Aorta (tissue), 5 donors: ENCODE results near the gene MITD1. TPM values are rescaled to one million over a fixed set of nuclear protein-coding genes. Genes with fewer than 3 reads are reported as not detected.
"Not testable (repeated sequence)": the region's sequence is repeated elsewhere in the genome, so short reads cannot be mapped to it uniquely, and the experiment has no call there.

Experiments used
- ATAC-seq: fragments of 200-7000 bp; cut with Tn5 transposase; one replicate; pipeline ENCODE4 v1.9.1; 2022; ENCODE audit warnings: moderate library complexity; ENCODE audit not compliant: low FRiP score
- DNase-seq, 2 donors: peaks; one replicate each; pipeline ENCODE4 v3.0.0-alpha.2; 2020
- H3K27ac ChIP-seq, 2 donors: one replicate each; pipeline ENCODE4 v1.5.1; 2013; ENCODE audit warnings: low read length in 2 of 2, mild to moderate bottlenecking in 2 of 2, moderate library complexity in 2 of 2, control low read depth in 1 of 2, inconsistent platforms in 1 of 2, low read depth in 1 of 2
- H3K27me3 ChIP-seq, 2 donors: one replicate each; pipeline ENCODE4 v1.6.1; 2013; ENCODE audit warnings: control low read depth in 1 of 2, low read length in 1 of 2, mild to moderate bottlenecking in 1 of 2, moderate library complexity in 1 of 2; ENCODE audit not compliant: insufficient read depth in 2 of 2, control insufficient read depth in 1 of 2
- H3K36me3 ChIP-seq, 2 donors: one replicate each; pipeline ENCODE4 v1.6.1; 2013; ENCODE audit warnings: control low read depth in 1 of 2, low read length in 1 of 2, mild to moderate bottlenecking in 1 of 2; ENCODE audit not compliant: insufficient read depth in 2 of 2, control insufficient read depth in 1 of 2
- H3K4me1 ChIP-seq, 2 donors: one replicate each; pipeline ENCODE4 v1.6.1; 2013; ENCODE audit warnings: low read length in 2 of 2, control low read depth in 1 of 2, mild to moderate bottlenecking in 1 of 2, moderate library complexity in 1 of 2; ENCODE audit not compliant: insufficient read depth in 2 of 2, control insufficient read depth in 1 of 2
- H3K4me3 ChIP-seq, 2 donors: one replicate each; pipeline ENCODE4 v1.5.1; 2013; ENCODE audit warnings: low read length in 2 of 2, control low read depth in 1 of 2, mild to moderate bottlenecking in 1 of 2
- H3K9me3 ChIP-seq: one replicate; pipeline ENCODE4 v1.6.1; 2013; ENCODE audit warnings: mild to moderate bottlenecking, low read length; ENCODE audit not compliant: control insufficient read depth
- WGBS, 2 donors: extraction: QIAGEN DNeasy Blood & Tissue Kit; methylation state at CpG; one replicate each; pipeline ENCODE4 v1.1.7; 2013; 5-methylcytosine and 5-hydroxymethylcytosine counted together
- intact Hi-C, 2 donors: fragments of 100-400 bp; cut with DNase I; formaldehyde crosslinking; loops; one replicate each; pipeline versions ENCODE4 v1.14.2 to v1.15.0; 2022
- polyA plus RNA-seq, 2 donors: library from polyadenylated mRNA; stranded (reverse); fragments of 200-250 nt; gene quantifications; one replicate each; pipeline ENCODE4 v1.2.3, GENCODE V29; 2013
- total RNA-seq, 2 donors: library from RNA; stranded (reverse); fragmentation: NEBNext Ultra II Directional; extraction: Animal tissue kit (Norgen Biotek cat#: 25700); gene quantifications; one replicate each; pipeline ENCODE4 v1.2.1, GENCODE V29; 2021
- donor health status: healthy with polysubstance abuse.
- donor health status: Bipolar disorder and iron deficiency.
- donor health status: DM: no; HTN: no; CAD: no.
- donor health status: DM: no; HTN: no; CAD: no.
- donor health status: DM: yes; HTN: yes; CAD: no.

Gene MITD1
- total and polyA plus RNA-seq, 4 donors = 20.2 to 40.7 (median 25.7) TPM

DNA sequence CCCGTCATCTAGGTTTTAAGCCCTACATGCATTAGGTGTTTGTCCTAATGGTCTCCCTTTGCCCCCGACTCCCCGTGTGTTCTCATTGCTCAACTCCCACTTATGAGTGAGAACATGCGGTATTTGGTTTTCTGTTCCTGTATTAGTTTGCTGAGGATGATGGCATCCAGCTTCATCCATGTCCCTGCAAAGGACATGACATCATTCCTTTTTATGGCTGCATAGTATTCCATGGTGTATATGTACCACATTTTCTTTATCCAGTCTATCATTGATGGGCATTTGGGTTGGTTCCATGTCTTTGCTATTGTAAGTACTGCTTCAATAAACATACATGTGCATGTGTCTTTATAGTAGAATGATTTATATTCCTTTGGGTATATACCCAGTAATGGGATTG is 11.5 kb upstream of the MITD1 start:
- H3K9me3 ChIP-seq, H3K27ac ChIP-seq, H3K36me3 ChIP-seq, intact Hi-C loops, H3K4me1 ChIP-seq, H3K4me3 ChIP-seq, ATAC-seq, DNase-seq, H3K27me3 ChIP-seq: not testable (repeated sequence)
- WGBS, 2 donors = 95 to 98% methylated on average over 4 of the region's 4 CpGs

DNA sequence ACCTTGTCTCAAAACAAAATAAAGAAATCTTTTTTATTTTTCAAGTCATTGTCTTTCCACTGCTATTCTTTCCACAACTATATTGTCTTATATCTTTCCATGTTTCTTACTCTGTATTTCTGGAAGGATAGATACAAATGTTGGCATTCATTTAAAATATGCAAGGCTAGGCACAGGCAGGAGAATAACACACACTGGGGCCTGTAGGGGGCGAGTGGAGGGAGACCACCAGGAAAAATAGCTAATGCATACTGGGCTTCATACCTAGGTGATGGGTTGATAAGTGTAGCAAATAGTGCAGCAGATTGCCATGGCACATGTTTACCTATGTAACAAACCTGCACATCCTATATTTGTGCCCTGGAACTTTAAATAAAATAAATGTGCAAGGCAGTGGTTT is 9.7 kb upstream of the MITD1 start:
- H3K4me1 ChIP-seq = no peaks in the 10 kb centered on the region
- H3K36me3 ChIP-seq = peaks cover 2 to 4% of the 10 kb centered on the region in 2 donors
- no peak overlapping the region for H3K27ac ChIP-seq
- DNase-seq (no peak), ATAC-seq (no peak)
- no peaks in the 10 kb centered on the region for H3K27me3 ChIP-seq
- 77 to 80% methylated on average over 1 of the region's 1 CpG for WGBS, 2 donors
- no peaks in the 10 kb centered on the region for H3K9me3 ChIP-seq
- no peak overlapping the region for H3K4me3 ChIP-seq
- intact Hi-C loops = no loop called here

DNA sequence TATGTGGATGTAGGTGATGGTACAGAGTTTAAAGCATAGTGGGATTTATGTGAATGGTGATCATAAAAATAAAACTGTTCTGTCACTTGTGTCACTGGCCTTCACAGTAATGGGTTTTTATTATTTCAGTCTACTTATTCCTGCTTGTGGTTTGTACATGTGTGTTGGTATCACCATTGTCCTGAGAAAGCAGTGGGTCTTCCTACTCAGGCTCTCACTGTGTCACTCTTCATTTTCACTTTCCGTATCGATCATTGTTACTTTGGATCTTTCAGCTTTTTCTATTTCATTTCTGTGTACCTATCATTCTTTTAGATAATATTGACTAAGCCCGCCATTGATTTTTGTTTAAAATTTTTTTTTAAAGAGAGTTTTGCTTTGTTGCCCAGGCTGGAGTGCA is 7.5 kb upstream of the MITD1 start:
- no peaks in the 10 kb centered on the region for H3K9me3 ChIP-seq
- ATAC-seq (no peak), DNase-seq (no peak)
- 96 to 97% methylated on average over 3 of the region's 3 CpGs for WGBS, 2 donors
- peaks cover 0 to 2% of the 10 kb centered on the region in 2 donors for H3K36me3 ChIP-seq
- H3K4me1 ChIP-seq = no peaks in the 10 kb centered on the region
- H3K4me3 ChIP-seq = no peak overlapping the region
- intact Hi-C loops = loop anchor here in 1 of 2 donors (10.0 kb wide), 1 partner anchor 136 kb away; no protein-coding TSS in a partner anchor
- no peaks in the 10 kb centered on the region for H3K27me3 ChIP-seq
- H3K27ac ChIP-seq = no peak overlapping the region

DNA sequence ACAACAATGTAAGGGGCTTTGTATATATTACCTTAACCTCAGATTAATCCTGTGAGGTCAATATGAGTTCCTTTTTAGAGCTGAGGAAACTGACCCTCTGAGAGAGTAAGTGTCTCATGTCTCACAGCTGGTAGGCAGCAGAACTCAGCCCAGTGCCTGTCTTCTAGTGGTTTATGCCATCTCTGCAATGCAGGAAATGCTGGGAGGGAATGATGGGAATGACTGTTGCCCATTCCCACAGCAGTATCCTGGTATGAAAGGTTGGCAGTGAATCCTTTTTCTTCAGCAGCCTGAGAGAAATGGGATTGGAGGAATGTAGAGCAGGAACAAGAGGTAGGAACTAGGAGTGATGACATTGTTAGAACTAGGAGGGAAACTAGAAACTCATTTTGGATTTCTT is 6.2 kb upstream of the MITD1 start:
- DNase-seq = no peak
- H3K27ac ChIP-seq = no peak overlapping the region
- H3K4me1 ChIP-seq = peaks cover 0 to 2% of the 10 kb centered on the region in 2 donors
- peaks cover 0 to 2% of the 10 kb centered on the region in 2 donors for H3K36me3 ChIP-seq
- no peak for ATAC-seq
- no peak overlapping the region for H3K4me3 ChIP-seq
- intact Hi-C loops = loop anchor here in 1 of 2 donors (10.0 kb wide), 1 partner anchor 138 kb away; no protein-coding TSS in a partner anchor
- no peaks in the 10 kb centered on the region for H3K27me3 ChIP-seq
- H3K9me3 ChIP-seq = no peaks in the 10 kb centered on the region

DNA sequence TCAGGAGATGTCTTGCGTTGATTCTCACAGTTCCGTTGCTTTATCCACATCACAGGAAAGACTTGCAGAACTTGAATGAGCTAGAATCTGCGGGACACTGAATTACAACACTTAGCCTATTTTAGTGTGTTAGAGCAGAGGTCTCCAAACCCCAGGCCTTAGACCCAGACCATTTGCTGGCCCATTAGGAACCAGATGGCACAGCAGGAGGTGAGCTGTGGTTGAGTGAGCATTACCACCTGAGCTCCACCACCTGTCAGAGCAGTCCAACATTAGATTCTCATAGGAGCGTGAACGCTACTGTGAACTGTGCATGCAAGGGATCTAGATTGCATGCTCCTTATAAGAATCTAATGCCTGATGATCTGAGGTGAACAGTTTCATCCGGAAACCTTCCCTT is 4.0 kb upstream of the MITD1 start:
- Histone ChIP-seq H3K9me3 (no peaks in the 10 kb centered on the region), H3K27ac (no peak overlapping the region), H3K27me3 (no peaks in the 10 kb centered on the region), H3K4me1 (peaks cover 0 to 5% of the 10 kb centered on the region in 2 donors), H3K4me3 (no peak overlapping the region), H3K36me3 (peaks cover 0 to 2% of the 10 kb centered on the region in 2 donors)
- ATAC-seq (no peak), DNase-seq (no peak)
- 60 to 63% methylated on average over 6 of the region's 6 CpGs for WGBS, 2 donors
- intact Hi-C loops = loop anchor here (5.0 to 10.0 kb wide), 3 partner anchors 140 to 307 kb away; partner anchors contain the start of genes EIF5B (in 1 of the 2), REV1 (in 1 of the 2) and TXNDC9 (in 1 of the 2)

DNA sequence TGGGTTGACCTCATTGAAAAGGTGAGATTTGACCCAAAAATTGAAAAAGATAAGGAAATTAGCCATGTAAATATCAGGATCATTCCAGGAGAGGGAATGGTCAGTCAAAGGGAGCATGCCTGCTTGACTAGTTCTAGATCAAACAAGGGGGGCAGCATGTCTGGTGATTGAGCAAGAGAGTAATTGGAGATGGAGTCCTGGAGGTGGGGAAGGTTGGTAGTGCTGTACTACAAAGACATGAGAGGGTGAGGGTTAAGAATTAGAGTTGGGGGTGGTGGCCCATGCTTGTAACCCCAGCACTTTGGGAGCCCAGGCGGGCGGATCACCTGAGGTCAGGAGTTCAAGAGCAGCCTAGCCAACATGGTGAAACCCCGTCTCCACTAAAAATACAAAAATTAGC is 2.2 kb upstream of the MITD1 start:
- no peaks in the 10 kb centered on the region for H3K27me3 ChIP-seq
- 89 to 98% methylated on average over 3 of the region's 3 CpGs for whole genome bisulfite sequencing, 2 donors
- peaks cover 0 to 2% of the 10 kb centered on the region in 2 donors for H3K36me3 ChIP-seq
- peaks cover 0 to 5% of the 10 kb centered on the region in 2 donors for H3K4me1 ChIP-seq
- no peaks in the 10 kb centered on the region for H3K9me3 ChIP-seq
- H3K27ac ChIP-seq = no peak overlapping the region
- no peak for ATAC-seq
- no peak overlapping the region for H3K4me3 ChIP-seq
- intact Hi-C loops = loop anchor here (5.0 to 10.0 kb wide), 3 partner anchors 142 to 309 kb away; partner anchors contain the start of genes EIF5B (in 1 of the 2), REV1 (in 1 of the 2) and TXNDC9 (in 1 of the 2)
- DNase-seq = no peak

DNA sequence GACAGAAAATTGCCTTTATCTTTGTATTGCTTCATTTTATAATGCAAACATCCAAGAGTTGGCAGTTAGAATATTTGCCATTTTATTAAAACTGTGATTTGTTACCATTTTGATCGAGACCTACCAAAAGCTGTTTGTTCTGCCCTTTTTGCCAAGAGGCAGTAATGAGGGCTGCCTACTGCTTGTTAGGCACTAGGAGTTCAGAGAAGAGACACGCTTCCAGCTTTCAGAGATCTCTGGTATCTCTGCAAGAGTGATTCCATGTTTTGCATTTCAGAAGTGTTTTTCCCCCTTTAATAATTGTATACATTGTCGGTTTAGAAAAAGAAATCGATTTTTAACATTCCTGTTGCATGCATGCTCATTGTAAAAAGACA is 754 bp upstream of the MITD1 start:
- DNase-seq = no peak
- H3K27ac ChIP-seq = no peak overlapping the region
- H3K4me1 ChIP-seq = peaks cover 0 to 5% of the 10 kb centered on the region in 2 donors

DNA sequence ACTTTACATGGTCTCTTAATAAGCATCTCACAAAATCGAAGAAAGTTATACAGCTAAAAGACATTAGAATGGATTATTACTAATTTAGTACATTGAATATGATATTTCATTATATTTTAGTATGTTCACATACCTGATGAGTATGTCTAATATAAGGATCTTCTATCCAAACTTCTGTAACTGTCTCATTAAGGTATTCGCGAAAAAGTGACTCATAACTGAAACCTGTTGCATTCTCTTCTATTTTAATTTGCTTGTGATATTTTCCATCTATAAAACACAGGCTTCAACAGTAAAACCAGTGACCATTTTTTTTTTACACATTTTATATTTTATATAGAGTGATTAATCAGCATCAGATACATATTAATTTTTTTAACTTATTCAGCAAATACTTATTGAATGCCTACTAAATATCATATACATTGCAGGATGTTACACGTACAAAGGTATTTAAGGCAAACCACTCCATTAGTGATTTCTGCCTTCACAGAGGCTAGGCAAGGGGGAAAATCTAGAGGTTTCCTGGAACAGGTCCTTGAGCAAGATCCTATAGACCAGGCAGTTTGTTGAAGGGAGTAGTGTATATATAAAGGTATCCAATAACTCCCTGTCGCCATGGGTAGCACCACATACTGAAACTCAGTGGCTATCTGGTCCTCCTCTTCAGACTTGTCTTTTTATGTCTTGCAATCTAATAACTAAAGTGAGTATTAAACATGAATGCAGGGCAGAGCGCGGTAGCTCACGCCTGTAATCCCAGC is 9.3 kb downstream of the MITD1 start:
- Histone ChIP-seq H3K4me1 (no peaks in the 10 kb centered on the region), H3K27ac (no peak overlapping the region), H3K4me3 (no peak overlapping the region), H3K27me3 (no peaks in the 10 kb centered on the region), H3K36me3 (peaks cover 0 to 3% of the 10 kb centered on the region in 2 donors), H3K9me3 (no peaks in the 10 kb centered on the region)
- 95 to 96% methylated on average over 8 of the region's 8 CpGs for WGBS, 2 donors
- DNase-seq (no peak), ATAC-seq (no peak)
- intact Hi-C loops = no loop called here

More for the DNA sequence above, 754 bp upstream of the MITD1 start:
- Histone ChIP-seq H3K27me3 (no peaks in the 10 kb centered on the region), H3K4me3 (peak overlapping the region; percentile 96 to 100), H3K36me3 (no peaks in the 10 kb centered on the region), H3K9me3 (no peaks in the 10 kb centered on the region)
- no peak for ATAC-seq
- intact Hi-C loops = loop anchor here (5.0 to 10.0 kb wide), 3 partner anchors 143 to 311 kb away; partner anchors contain the start of genes EIF5B (in 1 of the 2), REV1 (in 1 of the 2) and TXNDC9 (in 1 of the 2)
- 2 to 4% methylated on average over 4 of the region's 4 CpGs for WGBS, 2 donors

DNA sequence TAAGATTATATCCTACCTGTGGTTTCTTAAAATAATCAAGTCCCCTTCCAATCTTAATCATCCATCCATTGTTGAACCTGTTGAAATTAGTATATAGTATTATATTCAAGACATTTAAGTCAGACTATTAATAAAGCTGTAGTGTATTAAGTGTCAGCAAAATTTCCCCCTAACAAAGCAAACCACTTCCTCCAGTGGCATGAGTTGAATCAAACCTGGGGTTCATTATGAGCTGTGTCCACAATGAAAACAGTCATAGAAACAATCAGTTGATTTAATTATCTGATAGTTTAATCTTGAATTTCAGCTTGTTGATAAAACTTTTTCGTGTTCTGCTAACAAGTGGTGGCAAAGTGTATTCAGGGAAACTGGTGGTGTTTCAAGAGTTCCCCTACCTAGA is 11.3 kb downstream of the MITD1 start:
- intact Hi-C loops = no loop called here
- no peak overlapping the region for H3K27ac ChIP-seq
- H3K27me3 ChIP-seq = no peaks in the 10 kb centered on the region
- H3K4me3 ChIP-seq = no peak overlapping the region
- H3K36me3 ChIP-seq = peaks cover 0 to 3% of the 10 kb centered on the region in 2 donors
- WGBS, 2 donors = 77 to 81% methylated on average over 1 of the region's 1 CpG
- H3K4me1 ChIP-seq = no peaks in the 10 kb centered on the region
- no peaks in the 10 kb centered on the region for H3K9me3 ChIP-seq
- ATAC-seq (no peak), DNase-seq (no peak)
